SH-SY5Y (cell line): Measurements from ENCODE around the gene CDCA7.

Experiments used
- GATA2 ChIP-seq: IDR thresholded peaks from 2 replicates; pipeline ENCODE4 v1.6.1; 2011; ENCODE audit warnings: mild to moderate bottlenecking, low read depth, low read length
- GATA3 ChIP-seq: IDR thresholded peaks from 2 replicates; pipeline ENCODE4 v1.6.1; 2011; ENCODE audit warnings: low read depth, mild to moderate bottlenecking, low read length, moderate library complexity

DNA sequence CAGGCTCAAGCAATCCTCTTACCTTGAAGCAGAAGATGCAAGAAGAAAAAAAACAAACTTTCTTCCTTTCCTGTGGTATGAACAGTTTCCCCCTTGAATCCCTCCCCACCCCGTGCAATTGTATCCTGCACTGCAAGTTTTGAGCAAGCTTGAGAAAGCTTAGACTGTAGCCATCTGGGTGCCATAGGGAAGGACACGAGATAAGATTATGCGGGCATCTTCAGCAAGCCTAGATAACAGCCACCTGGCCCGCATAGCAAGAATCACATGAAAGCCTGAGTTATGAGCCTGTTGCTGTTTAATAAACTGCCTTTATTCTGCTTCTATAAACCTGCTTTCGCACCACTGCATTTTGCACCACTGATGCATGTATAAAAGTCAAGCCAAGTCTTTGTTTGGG lies 27.3 kb upstream of the CDCA7 start:
- TF ChIP-seq GATA2 (no peak), GATA3 (no peak)
